Measurements from ENCODE around the gene INTS2. TPM values are rescaled to one million over a fixed set of nuclear protein-coding genes. Genes with fewer than 3 reads are reported as not detected.
"Not testable (repeated sequence)": the region's sequence is repeated elsewhere in the genome, so short reads cannot be mapped to it uniquely, and the experiment has no call there.

INTS2 gene
- total RNA-seq, 1 experiment from 2014 or later, result 18.1 TPM

DNA sequence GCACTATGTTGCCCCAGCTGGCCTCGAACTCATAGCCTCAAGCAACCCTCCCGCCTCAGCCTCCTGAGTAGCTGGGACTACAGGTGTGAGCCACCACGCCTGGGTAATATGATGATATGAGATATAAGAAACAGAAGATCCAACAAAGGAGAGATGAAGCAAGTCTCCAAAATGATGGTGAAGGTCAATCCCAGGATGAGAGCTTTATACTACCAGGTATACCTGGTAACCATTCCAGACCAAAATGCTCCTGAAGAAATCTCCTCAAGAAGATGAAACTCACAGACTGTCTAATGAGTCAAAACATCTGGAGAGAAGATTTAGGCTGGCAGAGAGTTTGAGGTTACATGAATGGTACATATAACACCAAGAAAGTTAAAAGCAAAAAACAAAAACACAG is 24.5 kb downstream of the INTS2 start:
- ChIA-PET POLR2A (ENCODE audit: unreplicated experiment) (interaction anchor here (0.6 kb wide), 2 partner anchors 23 to 179 kb away, joined by 5 to 8 read pairs; no protein-coding TSS in a partner anchor), CTCF (interaction anchor here (1.4 kb wide), 1 partner anchor 206 kb away, joined by 6 read pairs; no protein-coding TSS in a partner anchor)
- Histone ChIP-seq H3K9me3 (ENCODE audit: low read length) (no peaks in the 10 kb centered on the region), H3K27ac (ENCODE audit: low read length) (no peak overlapping the region), H3K4me1 (ENCODE audit: insufficient read depth, low read length) (no peaks in the 10 kb centered on the region), H3K9me2 (replicated peaks; ENCODE audit: low read length) (no peaks in the 10 kb centered on the region), H3K27me3 (ENCODE audit: low read length) (no peaks in the 10 kb centered on the region), H3F3A (ENCODE audit: low read length, unreplicated experiment) (no peaks in the 10 kb centered on the region), H3K4me2 (ENCODE audit: low read length) (no peak overlapping the region), H4K20me1 (ENCODE audit: low read length) (no peaks in the 10 kb centered on the region), H3K4me3 (ENCODE audit: low read length) (no peak overlapping the region), H3K9ac (ENCODE audit: low read length) (no peak overlapping the region), H3K79me2 (ENCODE audit: low read length) (no peaks in the 10 kb centered on the region), H2AFZ (ENCODE audit: low read length) (no peak overlapping the region), H3K36me3 (ENCODE audit: low read depth, low read length) (peaks cover 28% of the 10 kb centered on the region; the same call in 1 of the 2 replicates)
- no TSS peak for BruUV-seq (replicated peaks)
- no peak for ATAC-seq
- TF ChIP-seq EZH2 (IDR thresholded peaks at IDR 0.05; ENCODE audit: low read length, unreplicated experiment), result no peak
- TF ChIP-seq CTCF (conservative IDR thresholded peaks at IDR 0.05; ENCODE audit: low read depth, low read length), result no peak
- TF ChIP-seq EZH2phosphoT487 (IDR thresholded peaks at IDR 0.05; ENCODE audit: borderline replicate concordance, low read length), result no peak
- no peak for DNase-seq
- intact Hi-C loops (cut with micrococcal nuclease), result no loop called here

DNA sequence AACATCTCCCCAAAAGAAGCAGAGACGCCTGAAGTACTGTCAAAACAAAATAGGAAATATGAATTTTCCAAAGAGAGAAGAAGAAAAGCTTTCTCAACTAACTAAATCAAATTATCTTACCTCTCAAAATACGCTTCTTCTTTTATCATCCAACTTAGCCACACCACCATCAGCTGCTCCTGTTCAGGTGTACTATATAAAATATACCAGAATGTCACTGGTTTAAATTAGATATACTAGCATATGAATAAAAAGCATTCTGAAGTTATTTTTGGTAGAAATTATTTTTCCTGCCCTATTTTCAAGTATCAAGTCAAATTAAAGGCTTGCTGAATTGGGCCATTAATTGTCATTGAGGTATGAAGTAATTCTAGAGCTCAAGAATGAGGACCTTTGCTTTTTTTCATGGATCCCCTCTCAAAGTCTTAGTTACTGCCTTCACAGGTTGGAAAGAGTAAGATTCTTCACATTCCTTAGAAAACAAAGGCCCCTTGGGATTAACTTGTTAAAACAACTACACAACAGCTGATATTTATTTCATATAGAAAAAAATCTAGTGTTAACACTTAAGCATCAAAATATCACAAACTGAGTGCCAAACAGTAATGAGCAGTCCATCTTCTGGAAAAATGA is 30.1 kb downstream of the INTS2 start:
- intact Hi-C loops (cut with micrococcal nuclease), result no loop called here
- Histone ChIP-seq H4K20me1 (ENCODE audit: low read length) (no peaks in the 10 kb centered on the region), H3F3A (ENCODE audit: low read length, unreplicated experiment) (no peaks in the 10 kb centered on the region), H3K9me2 (replicated peaks; ENCODE audit: low read length) (no peaks in the 10 kb centered on the region), H3K9me3 (ENCODE audit: low read length) (no peaks in the 10 kb centered on the region), H3K27me3 (ENCODE audit: low read length) (no peaks in the 10 kb centered on the region), H3K36me3 (ENCODE audit: low read depth, low read length) (peaks cover 27% of the 10 kb centered on the region), H3K4me2 (ENCODE audit: low read length) (no peak overlapping the region), H3K4me1 (ENCODE audit: insufficient read depth, low read length) (no peaks in the 10 kb centered on the region), H3K27ac (ENCODE audit: low read length) (no peak overlapping the region), H3K79me2 (ENCODE audit: low read length) (no peaks in the 10 kb centered on the region), H3K4me3 (ENCODE audit: low read length) (no peak overlapping the region), H3K9ac (ENCODE audit: low read length) (no peak overlapping the region), H2AFZ (ENCODE audit: low read length) (no peak overlapping the region)
- POLR2A ChIA-PET (ENCODE audit: unreplicated experiment), result interaction anchor here (0.8 kb wide), 1 partner anchor 16 kb away, joined by 3 read pairs; no protein-coding TSS in a partner anchor
- TF ChIP-seq EZH2 (IDR thresholded peaks at IDR 0.05; ENCODE audit: low read length, unreplicated experiment), result no peak
- TF ChIP-seq EZH2phosphoT487 (IDR thresholded peaks at IDR 0.05; ENCODE audit: borderline replicate concordance, low read length), result no peak
- TF ChIP-seq CTCF (conservative IDR thresholded peaks at IDR 0.05; ENCODE audit: low read depth, low read length), result no peak
- DNase-seq (no peak), ATAC-seq (no peak)
- CTCF ChIA-PET, result no interaction called here
- BruUV-seq (replicated peaks), result no TSS peak

- H3F3A ChIP-seq (ENCODE audit: low read length, unreplicated experiment), result no peaks in the 10 kb centered on the region
- DNase-seq (no peak), ATAC-seq (no peak)
- H3K79me2 ChIP-seq (ENCODE audit: low read length), result no peaks in the 10 kb centered on the region
- BruUV-seq (replicated peaks), result no TSS peak
- no peaks in the 10 kb centered on the region for H3K4me1 ChIP-seq (ENCODE audit: insufficient read depth, low read length)
- no peak overlapping the region for H3K4me3 ChIP-seq (ENCODE audit: low read length)
- no peak for TF ChIP-seq EZH2phosphoT487 (IDR thresholded peaks at IDR 0.05; ENCODE audit: borderline replicate concordance, low read length)
- TF ChIP-seq EZH2 (IDR thresholded peaks at IDR 0.05; ENCODE audit: low read length, unreplicated experiment), result no peak
- TF ChIP-seq CTCF (conservative IDR thresholded peaks at IDR 0.05; ENCODE audit: low read depth, low read length), result no peak
- no peak overlapping the region for H2AFZ ChIP-seq (ENCODE audit: low read length)
- H3K9me2 ChIP-seq (replicated peaks; ENCODE audit: low read length), result no peaks in the 10 kb centered on the region
- no peak overlapping the region for H3K27ac ChIP-seq (ENCODE audit: low read length)
- no peaks in the 10 kb centered on the region for H3K9me3 ChIP-seq (ENCODE audit: low read length)
- H3K36me3 ChIP-seq (ENCODE audit: low read depth, low read length), result peaks cover 23% of the 10 kb centered on the region
- POLR2A ChIA-PET (ENCODE audit: unreplicated experiment), result no interaction called here
- intact Hi-C loops (cut with micrococcal nuclease), result no loop called here
- no peaks in the 10 kb centered on the region for H3K27me3 ChIP-seq (ENCODE audit: low read length)
- H4K20me1 ChIP-seq (ENCODE audit: low read length), result no peaks in the 10 kb centered on the region
- no peak overlapping the region for H3K9ac ChIP-seq (ENCODE audit: low read length)
- CTCF ChIA-PET, result no interaction called here
- no peak overlapping the region for H3K4me2 ChIP-seq (ENCODE audit: low read length)
Observed at GRCh38 chr17:61895391-61895790, 32.4 kb downstream of the INTS2 start.

GRCh38 chr17:61894310-61894709 is 33.5 kb downstream of the INTS2 start:
- H3K27ac ChIP-seq (ENCODE audit: low read length); intact Hi-C loops (cut with micrococcal nuclease); H3K4me1 ChIP-seq (ENCODE audit: insufficient read depth, low read length); H2AFZ ChIP-seq (ENCODE audit: low read length); H3K9ac ChIP-seq (ENCODE audit: low read length); H3K9me2 ChIP-seq (replicated peaks; ENCODE audit: low read length); BruUV-seq (replicated peaks); H3K27me3 ChIP-seq (ENCODE audit: low read length); H4K20me1 ChIP-seq (ENCODE audit: low read length); H3F3A ChIP-seq (ENCODE audit: low read length, unreplicated experiment); POLR2A ChIA-PET (ENCODE audit: unreplicated experiment); DNase-seq; H3K4me2 ChIP-seq (ENCODE audit: low read length); H3K9me3 ChIP-seq (ENCODE audit: low read length); H3K79me2 ChIP-seq (ENCODE audit: low read length); H3K4me3 ChIP-seq (ENCODE audit: low read length); ATAC-seq: not testable (repeated sequence)
- peaks cover 29% of the 10 kb centered on the region for H3K36me3 ChIP-seq (ENCODE audit: low read depth, low read length)
- CTCF ChIA-PET, result interaction anchor here (0.6 kb wide), 1 partner anchor 171 kb away, joined by 6 read pairs; no protein-coding TSS in a partner anchor
